HEK293 (cell line): Measurements from ENCODE around the gene GLRX.

Source experiments
- KLF9 ChIP-seq: fragments of 450-650 bp; formaldehyde crosslinking; IDR thresholded peaks from 2 replicates; pipeline ENCODE4 v1.5.1; 2016; ENCODE audit warnings: missing biosample characterization, missing genetic modification characterization, low read depth
- YY1 ChIP-seq: fragments of 450-650 bp; formaldehyde crosslinking; IDR thresholded peaks from 2 replicates; pipeline ENCODE4 v1.5.1; 2018; ENCODE audit warnings: missing biosample characterization, missing genetic modification characterization
- ZBTB20 ChIP-seq: fragments of 450-650 bp; formaldehyde crosslinking; IDR thresholded peaks from 2 replicates; pipeline ENCODE4 v1.5.1; 2016; ENCODE audit warnings: missing biosample characterization, missing genetic modification characterization
- ZNF146 ChIP-seq: fragments of 450-650 bp; formaldehyde crosslinking; IDR thresholded peaks from 2 replicates; pipeline ENCODE4 v1.5.1; 2016; ENCODE audit warnings: missing biosample characterization, missing genetic modification characterization
- ZNF155 ChIP-seq: fragments of 450-650 bp; formaldehyde crosslinking; IDR thresholded peaks from 2 replicates; pipeline ENCODE4 v1.5.1; 2016; ENCODE audit warnings: missing biosample characterization, missing genetic modification characterization
- TF ChIP-seq, protein P1 (sequence below): fragments of 450-650 bp; formaldehyde crosslinking; IDR thresholded peaks from 2 replicates; pipeline ENCODE4 v1.5.1; 2016; ENCODE audit warnings: missing biosample characterization, missing genetic modification characterization
- TF ChIP-seq, protein P2 (sequence below): fragments of 450-650 bp; formaldehyde crosslinking; IDR thresholded peaks from 2 replicates; pipeline ENCODE4 v1.5.1; 2016; ENCODE audit warnings: missing biosample characterization, missing genetic modification characterization
- TF ChIP-seq, protein P3 (sequence below): fragments of 450-650 bp; formaldehyde crosslinking; IDR thresholded peaks from 2 replicates; pipeline ENCODE4 v1.5.1; 2016; ENCODE audit warnings: missing biosample characterization, missing genetic modification characterization
- TF ChIP-seq, protein P4 (sequence below): fragments of 450-650 bp; formaldehyde crosslinking; IDR thresholded peaks from 2 replicates; pipeline ENCODE4 v1.5.1; 2016; ENCODE audit warnings: missing biosample characterization, missing genetic modification characterization

DNA sequence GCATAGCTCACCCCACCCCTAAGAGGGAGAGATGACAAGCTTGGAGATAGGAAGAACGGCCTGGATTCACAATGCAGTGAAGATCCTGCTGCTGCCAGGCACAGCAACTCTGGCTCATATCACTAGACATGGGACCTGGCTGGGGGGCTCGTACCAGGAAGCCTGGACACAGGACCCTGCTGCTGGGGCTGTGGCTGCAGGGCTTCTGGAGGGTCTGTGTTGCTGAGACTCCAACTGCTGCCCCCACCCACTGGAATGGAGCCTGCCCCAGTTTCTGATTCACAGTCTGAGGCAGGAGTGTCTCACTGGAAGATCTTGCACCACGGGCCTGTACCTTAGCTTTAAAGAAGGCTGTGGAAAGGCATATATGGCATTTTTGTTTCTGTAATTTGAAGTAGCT lies 31.0 kb upstream of the GLRX start:
- TF ChIP-seq ZNF146 (tag by site-specific recombination) (no peak), ZBTB20 (tag by site-specific recombination) (no peak), KLF9 (no peak), ZNF155 (tag by site-specific recombination) (no peak), YY1 (tag by site-specific recombination) (no peak)
- TF ChIP-seq, protein P1, sequence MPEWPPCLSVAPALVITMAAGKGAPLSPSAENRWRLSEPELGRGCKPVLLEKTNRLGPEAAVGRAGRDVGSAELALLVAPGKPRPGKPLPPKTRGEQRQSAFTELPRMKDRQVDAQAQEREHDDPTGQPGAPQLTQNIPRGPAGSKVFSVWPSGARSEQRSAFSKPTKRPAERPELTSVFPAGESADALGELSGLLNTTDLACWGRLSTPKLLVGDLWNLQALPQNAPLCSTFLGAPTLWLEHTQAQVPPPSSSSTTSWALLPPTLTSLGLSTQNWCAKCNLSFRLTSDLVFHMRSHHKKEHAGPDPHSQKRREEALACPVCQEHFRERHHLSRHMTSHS: no peak
- TF ChIP-seq, protein P2, sequence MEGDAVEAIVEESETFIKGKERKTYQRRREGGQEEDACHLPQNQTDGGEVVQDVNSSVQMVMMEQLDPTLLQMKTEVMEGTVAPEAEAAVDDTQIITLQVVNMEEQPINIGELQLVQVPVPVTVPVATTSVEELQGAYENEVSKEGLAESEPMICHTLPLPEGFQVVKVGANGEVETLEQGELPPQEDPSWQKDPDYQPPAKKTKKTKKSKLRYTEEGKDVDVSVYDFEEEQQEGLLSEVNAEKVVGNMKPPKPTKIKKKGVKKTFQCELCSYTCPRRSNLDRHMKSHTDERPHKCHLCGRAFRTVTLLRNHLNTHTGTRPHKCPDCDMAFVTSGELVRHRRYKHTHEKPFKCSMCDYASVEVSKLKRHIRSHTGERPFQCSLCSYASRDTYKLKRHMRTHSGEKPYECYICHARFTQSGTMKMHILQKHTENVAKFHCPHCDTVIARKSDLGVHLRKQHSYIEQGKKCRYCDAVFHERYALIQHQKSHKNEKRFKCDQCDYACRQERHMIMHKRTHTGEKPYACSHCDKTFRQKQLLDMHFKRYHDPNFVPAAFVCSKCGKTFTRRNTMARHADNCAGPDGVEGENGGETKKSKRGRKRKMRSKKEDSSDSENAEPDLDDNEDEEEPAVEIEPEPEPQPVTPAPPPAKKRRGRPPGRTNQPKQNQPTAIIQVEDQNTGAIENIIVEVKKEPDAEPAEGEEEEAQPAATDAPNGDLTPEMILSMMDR (tag by site-specific recombination): no peak
- TF ChIP-seq, protein P3, sequence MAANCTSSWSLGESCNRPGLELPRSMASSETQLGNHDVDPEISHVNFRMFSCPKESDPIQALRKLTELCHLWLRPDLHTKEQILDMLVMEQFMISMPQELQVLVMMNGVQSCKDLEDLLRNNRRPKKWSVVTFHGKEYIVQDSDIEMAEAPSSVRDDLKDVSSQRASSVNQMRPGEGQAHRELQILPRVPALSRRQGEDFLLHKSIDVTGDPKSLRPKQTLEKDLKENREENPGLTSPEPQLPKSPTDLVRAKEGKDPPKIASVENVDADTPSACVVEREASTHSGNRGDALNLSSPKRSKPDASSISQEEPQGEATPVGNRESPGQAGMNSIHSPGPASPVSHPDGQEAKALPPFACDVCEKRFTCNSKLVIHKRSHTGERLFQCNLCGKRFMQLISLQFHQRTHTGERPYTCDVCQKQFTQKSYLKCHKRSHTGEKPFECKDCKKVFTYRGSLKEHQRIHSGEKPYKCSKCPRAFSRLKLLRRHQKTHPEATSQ: no peak
- TF ChIP-seq, protein P4, sequence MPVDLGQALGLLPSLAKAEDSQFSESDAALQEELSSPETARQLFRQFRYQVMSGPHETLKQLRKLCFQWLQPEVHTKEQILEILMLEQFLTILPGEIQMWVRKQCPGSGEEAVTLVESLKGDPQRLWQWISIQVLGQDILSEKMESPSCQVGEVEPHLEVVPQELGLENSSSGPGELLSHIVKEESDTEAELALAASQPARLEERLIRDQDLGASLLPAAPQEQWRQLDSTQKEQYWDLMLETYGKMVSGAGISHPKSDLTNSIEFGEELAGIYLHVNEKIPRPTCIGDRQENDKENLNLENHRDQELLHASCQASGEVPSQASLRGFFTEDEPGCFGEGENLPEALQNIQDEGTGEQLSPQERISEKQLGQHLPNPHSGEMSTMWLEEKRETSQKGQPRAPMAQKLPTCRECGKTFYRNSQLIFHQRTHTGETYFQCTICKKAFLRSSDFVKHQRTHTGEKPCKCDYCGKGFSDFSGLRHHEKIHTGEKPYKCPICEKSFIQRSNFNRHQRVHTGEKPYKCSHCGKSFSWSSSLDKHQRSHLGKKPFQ (tag by site-specific recombination): no peak
